Natural killer cell (primary cell): ENCODE measurements around the gene PCDHB1. TPM values are rescaled to one million over a fixed set of nuclear protein-coding genes. Genes with fewer than 3 reads are reported as not detected.
A peak's percentile ranks its signal among the peaks of the same experiment; 100 is the strongest.

Experiments used
- ATAC-seq, 3 donors: fragments of 150-1000 bp in 2 of 3; fragments of 200-7000 bp in 1 of 3; cut with Tn5 transposase; 1 replicate in 1 of 3; 2 replicates in 2 of 3; pipeline ENCODE4 v1.10.0; 2021; ENCODE audit warnings: mild to moderate bottlenecking in 2 of 3, moderate library complexity in 2 of 3
- DNase-seq, 2 donors: peaks; one replicate each; pipeline versions ENCODE4 v3.0.0 to v3.0.0-alpha.2; 2013 to 2021; ENCODE audit warnings: mixed read lengths in 1 of 2
- H3K27ac ChIP-seq: one replicate; pipeline ENCODE4 v1.5.1; 2013; ENCODE audit warnings: mild to moderate bottlenecking, low read length
- H3K27me3 ChIP-seq: one replicate; pipeline ENCODE4 v1.6.1; 2013; ENCODE audit warnings: low read length; ENCODE audit not compliant: control insufficient read depth, insufficient read depth
- H3K36me3 ChIP-seq: one replicate; pipeline ENCODE4 v1.6.1; 2013; ENCODE audit warnings: low read length; ENCODE audit not compliant: control insufficient read depth, insufficient read depth
- H3K4me1 ChIP-seq: one replicate; pipeline ENCODE4 v1.6.1; 2013; ENCODE audit warnings: low read length; ENCODE audit not compliant: control insufficient read depth, insufficient read depth
- H3K4me3 ChIP-seq: one replicate; pipeline ENCODE4 v1.5.1; 2013; ENCODE audit warnings: low read length
- H3K9me3 ChIP-seq: one replicate; pipeline ENCODE4 v1.6.1; 2013; ENCODE audit warnings: low read length; ENCODE audit not compliant: control insufficient read depth, insufficient read depth
- H3K27ac Mint-ChIP-seq, 2 donors: one replicate each; pipeline ENCODE4 v1.8.0; 2022; ENCODE audit warnings: mild to moderate bottlenecking in 2 of 2, mixed read lengths in 2 of 2, moderate library complexity in 1 of 2
- H3K27me3 Mint-ChIP-seq, 2 donors: one replicate each; pipeline ENCODE4 v1.8.0; 2022; ENCODE audit warnings: low read depth in 2 of 2, mixed read lengths in 2 of 2
- H3K36me3 Mint-ChIP-seq: one replicate; pipeline ENCODE4 v1.8.0; 2022; ENCODE audit warnings: mixed read lengths
- H3K4me1 Mint-ChIP-seq, 2 donors: one replicate each; pipeline ENCODE4 v1.8.0; 2022; ENCODE audit warnings: mixed read lengths in 2 of 2
- H3K4me3 Mint-ChIP-seq: one replicate; pipeline ENCODE4 v1.8.0; 2022; ENCODE audit warnings: mild to moderate bottlenecking, moderate library complexity, mixed read lengths
- H3K9me3 Mint-ChIP-seq, 2 donors: one replicate each; pipeline ENCODE4 v1.8.0; 2022; ENCODE audit warnings: mixed read lengths in 2 of 2
- CTCF ChIP-seq: fragments of 200-600 bp; IDR thresholded peaks from one replicate; pipeline ENCODE4 v1.8.0; 2022; ENCODE audit warnings: antibody characterized with exemption
- WGBS: methylation state at CpG from one replicate; pipeline ENCODE4 v1.1.7; 2013; ENCODE audit warnings: missing lambda C conversion rate; ENCODE audit not compliant: insufficient coverage; 5-methylcytosine and 5-hydroxymethylcytosine counted together
- intact Hi-C: fragments of 100-400 bp; cut with micrococcal nuclease; formaldehyde crosslinking; loops from one replicate; pipeline ENCODE4 v1.14.2; 2022
- total RNA-seq, 4 donors: library from RNA; stranded (reverse); fragments of 120-200 nt in 1 of 4; gene quantifications; one replicate each; pipeline versions ENCODE4 v1.2.3 to v1.2.4, GENCODE V29; 2013 to 2022

The PCDHB1 gene
- total RNA-seq, 3 donors from 2014 or later (not counting 1 experiment from before 2014, with no cell fraction given) = not detected

- Histone ChIP-seq H3K27me3 (no peaks in the 10 kb centered on the region), H3K36me3 (no peaks in the 10 kb centered on the region), H3K27ac (no peak overlapping the region), H3K4me1 (no peaks in the 10 kb centered on the region), H3K4me3 (no peak overlapping the region), H3K9me3 (peaks cover 8% of the 10 kb centered on the region)
- intact Hi-C loops = no loop called here
- DNase-seq (no peak), ATAC-seq (no peak)
- no peak for TF ChIP-seq CTCF
- WGBS = 56% methylated on average over 17 of the region's 17 CpGs
- Mint-ChIP-seq H3K36me3 (peaks cover 5% of the 10 kb centered on the region), H3K27me3 (peaks cover 0 to under 1% of the 10 kb centered on the region in 2 donors), H3K4me3 (no peak overlapping the region), H3K27ac (no peak overlapping the region), H3K4me1 (no peaks in the 10 kb centered on the region), H3K9me3 (peaks cover 7 to 10% of the 10 kb centered on the region in 2 donors)
These were observed 26.7 kb downstream of the PCDHB1 start for GRCh38 chr5:141077826-141078225.

GRCh38 chr5:141082228-141082627 is 31.1 kb downstream of the PCDHB1 start:
- H3K9me3 Mint-ChIP-seq = peaks cover 7 to 10% of the 10 kb centered on the region in 2 donors
- Histone ChIP-seq H3K36me3 (no peaks in the 10 kb centered on the region), H3K4me1 (no peaks in the 10 kb centered on the region), H3K4me3 (no peak overlapping the region), H3K9me3 (peaks cover 7% of the 10 kb centered on the region), H3K27ac (no peak overlapping the region), H3K27me3 (no peaks in the 10 kb centered on the region)
- peaks cover 8% of the 10 kb centered on the region for H3K36me3 Mint-ChIP-seq
- H3K4me3 Mint-ChIP-seq = no peak overlapping the region
- peaks cover 0 to 6% of the 10 kb centered on the region in 2 donors for H3K27me3 Mint-ChIP-seq
- intact Hi-C loops = no loop called here
- TF ChIP-seq CTCF = no peak
- H3K27ac Mint-ChIP-seq = no peak overlapping the region
- ATAC-seq (no peak), DNase-seq (no peak)
- peaks cover 0 to 5% of the 10 kb centered on the region in 2 donors for H3K4me1 Mint-ChIP-seq

GRCh38 chr5:141084487-141084989 is 33.4 kb downstream of the PCDHB1 start:
- H3K36me3 Mint-ChIP-seq = peaks cover 8% of the 10 kb centered on the region
- Histone ChIP-seq H3K36me3 (no peaks in the 10 kb centered on the region), H3K4me1 (no peaks in the 10 kb centered on the region), H3K9me3 (no peaks in the 10 kb centered on the region), H3K27me3 (no peaks in the 10 kb centered on the region), H3K4me3 (no peak overlapping the region), H3K27ac (no peak overlapping the region)
- H3K27ac Mint-ChIP-seq = no peak overlapping the region
- no peak for TF ChIP-seq CTCF
- peaks cover 0 to 5% of the 10 kb centered on the region in 2 donors for H3K4me1 Mint-ChIP-seq
- intact Hi-C loops = no loop called here
- H3K27me3 Mint-ChIP-seq = peaks cover 0 to 6% of the 10 kb centered on the region in 2 donors
- peaks cover 10% of the 10 kb centered on the region in 2 donors for H3K9me3 Mint-ChIP-seq
- WGBS = 19% methylated on average over 21 of the region's 21 CpGs
- DNase-seq (peak in 1 of 2 donors; percentile 62), ATAC-seq (no peak)
- peak overlapping the region; percentile 62 for H3K4me3 Mint-ChIP-seq
